GM12874 (cell line): ENCODE data around the gene ZNF236.

ENCODE experiments used
- TF ChIP-seq, protein P1 (sequence below): IDR thresholded peaks from 2 replicates; pipeline ENCODE4 v1.5.1; 2011; ENCODE audit warnings: low read depth, mild to moderate bottlenecking, control low read depth, low read length, moderate library complexity; ENCODE audit not compliant: insufficient read depth

The ZNF236 gene

GRCh38 chr18:76955524-76956170 is 133.3 kb downstream of the ZNF236 start:
- TF ChIP-seq, protein P1, sequence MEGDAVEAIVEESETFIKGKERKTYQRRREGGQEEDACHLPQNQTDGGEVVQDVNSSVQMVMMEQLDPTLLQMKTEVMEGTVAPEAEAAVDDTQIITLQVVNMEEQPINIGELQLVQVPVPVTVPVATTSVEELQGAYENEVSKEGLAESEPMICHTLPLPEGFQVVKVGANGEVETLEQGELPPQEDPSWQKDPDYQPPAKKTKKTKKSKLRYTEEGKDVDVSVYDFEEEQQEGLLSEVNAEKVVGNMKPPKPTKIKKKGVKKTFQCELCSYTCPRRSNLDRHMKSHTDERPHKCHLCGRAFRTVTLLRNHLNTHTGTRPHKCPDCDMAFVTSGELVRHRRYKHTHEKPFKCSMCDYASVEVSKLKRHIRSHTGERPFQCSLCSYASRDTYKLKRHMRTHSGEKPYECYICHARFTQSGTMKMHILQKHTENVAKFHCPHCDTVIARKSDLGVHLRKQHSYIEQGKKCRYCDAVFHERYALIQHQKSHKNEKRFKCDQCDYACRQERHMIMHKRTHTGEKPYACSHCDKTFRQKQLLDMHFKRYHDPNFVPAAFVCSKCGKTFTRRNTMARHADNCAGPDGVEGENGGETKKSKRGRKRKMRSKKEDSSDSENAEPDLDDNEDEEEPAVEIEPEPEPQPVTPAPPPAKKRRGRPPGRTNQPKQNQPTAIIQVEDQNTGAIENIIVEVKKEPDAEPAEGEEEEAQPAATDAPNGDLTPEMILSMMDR, result no peak

GRCh38 chr18:76956648-76957047 is 134.3 kb downstream of the ZNF236 start:
- TF ChIP-seq, protein P1, result no peak

GRCh38 chr18:76957384-76958355 is 135.3 kb downstream of the ZNF236 start:
- TF ChIP-seq, protein P1, result no peak

GRCh38 chr18:76958692-76959341 is 136.5 kb downstream of the ZNF236 start:
- TF ChIP-seq, protein P1, result no peak

DNA sequence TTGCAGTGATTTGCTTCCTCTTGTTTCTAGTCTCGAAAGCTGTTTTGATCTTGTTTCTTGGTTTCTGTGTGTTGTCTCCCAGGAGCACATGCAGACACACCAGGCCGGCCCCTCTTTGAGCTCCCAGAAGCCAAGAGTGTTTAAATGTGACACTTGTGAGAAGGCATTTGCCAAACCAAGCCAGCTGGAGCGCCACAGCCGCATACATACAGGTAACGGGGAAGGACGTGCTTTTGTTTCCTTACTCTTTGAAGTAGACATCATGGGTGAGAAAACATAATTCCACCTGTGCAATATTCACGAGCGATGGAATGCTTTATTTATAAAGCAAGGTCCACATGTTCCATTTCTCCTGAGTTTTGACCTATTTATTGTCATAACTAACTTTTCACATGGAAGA is 137.2 kb downstream of the ZNF236 start:
- TF ChIP-seq, protein P1, result no peak

GRCh38 chr18:76960528-76961035 is 138.2 kb downstream of the ZNF236 start:
- TF ChIP-seq, protein P1, result no peak

DNA sequence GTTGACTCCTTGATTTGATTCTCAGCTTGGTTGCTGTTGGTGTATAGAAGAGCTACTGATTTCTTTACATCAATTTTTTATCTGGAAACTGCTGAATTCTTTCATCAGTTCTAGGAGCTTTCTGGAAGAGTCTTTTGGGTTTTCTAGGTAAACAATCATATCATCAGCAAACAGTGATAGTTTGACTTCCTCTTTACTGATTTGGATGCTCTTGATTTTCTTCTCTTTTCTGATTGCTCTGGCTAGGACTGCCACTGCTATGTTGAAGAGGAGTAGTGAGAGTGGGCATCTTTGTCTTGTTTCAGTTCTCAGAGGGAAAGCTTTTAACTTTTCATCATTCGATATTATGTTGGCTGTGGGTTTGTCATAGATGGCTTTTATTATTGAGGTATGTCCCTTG is 140.5 kb downstream of the ZNF236 start:
- TF ChIP-seq, protein P1, result no peak
